MV-4-11 (cell line): ENCODE measurements around the gene PSMB9.
"Not testable (repeated sequence)": the region's sequence is repeated elsewhere in the genome, so short reads cannot be mapped to it uniquely, and the experiment has no call there.

ENCODE experiments used
- DNase-seq: peaks from one replicate; lab custom pipeline; 2025; lab: John Stamatoyannopoulos, UW

PSMB9 gene

GRCh38 chr6:32862725-32863124, 8.7 kb downstream of the PSMB9 start:
- no peak for DNase-seq

GRCh38 chr6:32865724-32866443, 11.9 kb downstream of the PSMB9 start:
- DNase-seq, result no peak

- no peak for DNase-seq
These were observed 13.1 kb downstream of the PSMB9 start for GRCh38 chr6:32867022-32867477.

GRCh38 chr6:32867554-32868256, 13.7 kb downstream of the PSMB9 start:
- no peak for DNase-seq

GRCh38 chr6:32868257-32868788, 14.3 kb downstream of the PSMB9 start:
- peak; percentile 62 for DNase-seq

GRCh38 chr6:32873947-32874346, 20.0 kb downstream of the PSMB9 start:
- not testable (repeated sequence) for DNase-seq

- no peak for DNase-seq
These were observed 22.6 kb downstream of the PSMB9 start for GRCh38 chr6:32876603-32877002.

- no peak for DNase-seq
These were observed 25.7 kb downstream of the PSMB9 start for GRCh38 chr6:32879691-32880090.

GRCh38 chr6:32880962-32881361, 27.0 kb downstream of the PSMB9 start:
- DNase-seq, result not testable (repeated sequence)

- DNase-seq, result no peak
These were observed 28.9 kb downstream of the PSMB9 start for GRCh38 chr6:32882879-32883250.

- peak; percentile 58 for DNase-seq
These were observed 29.8 kb downstream of the PSMB9 start for GRCh38 chr6:32883789-32884188.

GRCh38 chr6:32885698-32886286, 31.8 kb downstream of the PSMB9 start:
- DNase-seq, result peak; percentile 78

- no peak for DNase-seq
These were observed 32.8 kb downstream of the PSMB9 start for GRCh38 chr6:32886681-32887383.

GRCh38 chr6:32887616-32888015, 33.6 kb downstream of the PSMB9 start:
- no peak for DNase-seq

GRCh38 chr6:32888576-32888975, 34.6 kb downstream of the PSMB9 start:
- no peak for DNase-seq

GRCh38 chr6:32889533-32889932, 35.5 kb downstream of the PSMB9 start:
- no peak for DNase-seq

- peak; percentile 23 for DNase-seq
These were observed 36.8 kb downstream of the PSMB9 start for GRCh38 chr6:32890831-32891230.

- peak; percentile 86 for DNase-seq
These were observed 40.4 kb downstream of the PSMB9 start for GRCh38 chr6:32894085-32895005.

GRCh38 chr6:32895006-32895345, 41.0 kb downstream of the PSMB9 start:
- DNase-seq, result no peak

GRCh38 chr6:32903952-32904351, 50.0 kb downstream of the PSMB9 start:
- DNase-seq, result no peak

GRCh38 chr6:32905078-32905477, 51.1 kb downstream of the PSMB9 start:
- no peak for DNase-seq
